HUDEP-2 (cell line): ENCODE measurements around the gene RASSF5.
"Not testable (repeated sequence)": the region's sequence is repeated elsewhere in the genome, so short reads cannot be mapped to it uniquely, and the experiment has no call there.

Experiments
- DNase-seq, 76 experiments: peaks; one replicate each; lab custom pipeline; 2025; ENCODE audit not compliant: unreplicated experiment in 76 of 76; lab: John Stamatoyannopoulos, UW

Gene RASSF5

GRCh38 chr1:206476058-206476457, 31.3 kb upstream of the RASSF5 start:
- DNase-seq: no peak

- no peak for DNase-seq
These were observed 30.7 kb upstream of the RASSF5 start for GRCh38 chr1:206476591-206476990.

DNA sequence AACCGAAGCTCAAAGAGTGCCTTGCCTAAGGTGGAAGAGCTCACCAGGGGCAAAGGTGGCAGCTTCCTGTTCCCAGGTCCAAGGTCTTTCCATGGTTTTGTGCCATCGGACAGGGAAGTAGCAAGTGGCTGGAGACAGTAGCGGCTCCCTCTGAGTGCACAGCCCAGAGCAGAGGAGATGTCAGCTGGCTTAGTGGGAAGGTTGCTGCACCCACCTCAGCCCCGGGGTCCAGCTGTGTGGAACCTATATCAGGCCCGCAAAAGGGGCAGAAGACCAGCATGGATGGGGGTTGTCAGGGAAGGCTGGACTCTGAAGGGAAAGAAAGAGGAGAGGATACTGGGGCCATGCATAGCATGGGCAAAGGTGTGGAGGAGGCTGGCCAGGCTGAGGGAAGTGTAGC, 30.2 kb upstream of the RASSF5 start:
- no peak for DNase-seq

GRCh38 chr1:206477581-206478380, 29.6 kb upstream of the RASSF5 start:
- DNase-seq: no peak

- no peak for DNase-seq
These were observed 28.6 kb upstream of the RASSF5 start for GRCh38 chr1:206478746-206479145.

- peak in 53 of 76 experiments; percentile 3 to 63 (median 31) for DNase-seq
These were observed 27.9 kb upstream of the RASSF5 start for GRCh38 chr1:206479183-206480125.

GRCh38 chr1:206480211-206480610, 27.1 kb upstream of the RASSF5 start:
- DNase-seq: no peak

DNA sequence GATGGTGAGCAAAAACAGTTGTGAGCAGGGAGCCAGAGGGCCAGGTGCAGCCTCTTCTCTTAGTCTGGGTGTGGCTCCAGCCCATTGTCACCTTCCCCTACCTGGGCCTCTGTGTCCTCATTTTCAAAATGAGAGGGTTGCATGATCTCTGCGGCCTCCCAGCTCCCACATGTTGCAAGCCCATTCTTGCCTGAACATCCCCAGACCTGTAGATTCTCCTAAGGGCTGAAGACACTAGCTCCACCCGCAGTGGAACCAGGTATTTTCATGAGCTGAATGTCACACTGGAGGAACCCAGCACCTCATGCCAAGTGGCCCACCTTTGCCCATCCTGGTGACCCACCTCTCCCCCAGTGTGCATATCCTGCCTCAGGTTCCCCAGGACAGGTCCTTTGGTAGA, 24.7 kb upstream of the RASSF5 start:
- DNase-seq: no peak

- not testable (repeated sequence) for DNase-seq
These were observed 23.5 kb upstream of the RASSF5 start for GRCh38 chr1:206483864-206484263.

- DNase-seq: no peak
These were observed 22.4 kb upstream of the RASSF5 start for GRCh38 chr1:206484901-206485300.

GRCh38 chr1:206486995-206487788, 20.1 kb upstream of the RASSF5 start:
- no peak for DNase-seq

- no peak for DNase-seq
These were observed 19.4 kb upstream of the RASSF5 start for GRCh38 chr1:206487970-206488369.

GRCh38 chr1:206488466-206488865, 18.9 kb upstream of the RASSF5 start:
- DNase-seq: no peak

GRCh38 chr1:206489980-206490770, 17.2 kb upstream of the RASSF5 start:
- DNase-seq: peak in 63 of 76 experiments; percentile 5 to 79 (median 50)

GRCh38 chr1:206490771-206491405, 16.4 kb upstream of the RASSF5 start:
- DNase-seq: no peak

DNA sequence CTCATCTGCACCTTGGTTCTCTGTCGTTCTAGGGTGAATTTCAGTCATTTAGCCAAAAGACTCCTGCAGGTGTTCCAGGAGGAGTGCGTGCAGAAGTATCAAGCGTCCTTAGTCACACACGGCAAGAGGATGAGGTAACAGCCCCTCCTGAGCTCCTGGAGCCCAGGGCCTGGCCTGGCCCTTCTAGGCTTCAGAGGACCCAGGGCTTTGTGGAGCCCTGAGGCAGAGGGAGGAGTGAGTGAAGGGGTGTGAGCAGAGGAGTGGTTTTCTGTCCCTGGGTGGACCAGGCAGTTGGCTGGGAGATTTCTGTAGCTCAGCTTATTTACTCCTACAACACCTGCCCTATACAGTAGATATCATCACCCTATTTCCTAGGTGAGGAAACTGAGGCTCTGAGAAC, 15.7 kb upstream of the RASSF5 start:
- no peak for DNase-seq

- DNase-seq: no peak
These were observed 14.7 kb upstream of the RASSF5 start for GRCh38 chr1:206492589-206492988.

DNA sequence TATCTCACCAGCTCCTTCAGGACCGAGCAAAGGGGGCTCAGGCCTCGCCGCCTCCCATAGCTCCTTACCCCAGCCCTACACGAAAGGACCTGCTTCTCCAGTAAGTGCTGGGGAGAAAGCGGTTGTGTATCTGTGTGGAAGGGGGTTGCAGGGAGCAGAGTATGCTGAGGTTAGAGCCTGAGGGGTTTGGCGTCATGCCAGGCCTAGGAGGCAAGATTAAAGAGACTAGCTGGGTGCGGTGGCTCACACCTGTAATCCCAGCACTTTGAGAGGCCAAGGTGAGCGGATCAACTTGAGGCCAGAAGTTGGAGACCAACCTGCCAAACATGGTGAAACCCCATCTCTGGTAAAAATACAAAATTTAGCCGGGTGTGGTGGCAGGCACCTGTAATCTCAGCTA, 14.1 kb upstream of the RASSF5 start:
- DNase-seq: no peak

DNA sequence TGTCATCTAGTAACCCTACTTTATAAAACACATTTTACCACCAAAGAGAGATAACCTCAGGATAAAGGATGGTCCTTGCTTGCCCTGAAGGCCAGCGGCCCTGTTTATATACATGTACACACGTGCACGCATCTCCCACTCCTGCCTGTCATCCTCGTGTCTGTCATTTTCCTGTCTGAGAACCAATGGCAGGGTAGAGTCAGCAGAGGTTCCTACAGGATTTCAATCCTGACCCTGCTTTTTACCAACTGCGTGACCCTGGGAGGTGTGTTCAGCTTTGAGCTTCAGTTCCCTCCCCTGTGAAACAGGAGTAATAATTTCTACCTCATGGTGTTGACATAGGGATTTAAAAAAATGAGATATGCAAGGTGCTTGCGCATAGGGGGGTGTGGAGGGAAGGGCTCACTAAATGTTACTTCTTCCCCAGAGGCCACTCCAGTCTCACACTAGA, 12.3 kb upstream of the RASSF5 start:
- no peak for DNase-seq
